ENCODE data around the gene DCTN5.

GRCh38 chr16:23700093-23700492, 58.8 kb downstream of the DCTN5 start:
- TF ChIP-seq CTCF (IDR thresholded peaks at IDR 0.05) (no peak), POLR2A (IDR thresholded peaks at IDR 0.05) (no peak)

All from adrenal gland (tissue), 5 donors.